DND-41 (cell line): ENCODE data around the gene LLGL1.

Experiments used
- CTCF ChIP-seq: IDR thresholded peaks from 2 replicates; pipeline ENCODE4 v1.5.1; 2012; ENCODE audit warnings: borderline replicate concordance, low read length, moderate library complexity, mild to moderate bottlenecking; ENCODE audit not compliant: poor library complexity, severe bottlenecking; ENCODE audit errors: extremely low read depth
- EZH2 ChIP-seq: IDR thresholded peaks from 3 replicates; pipeline ENCODE4 v1.6.1; 2012; ENCODE audit warnings: borderline replicate concordance, low read depth, mild to moderate bottlenecking, moderate library complexity, low read length, inconsistent platforms; ENCODE audit not compliant: severe bottlenecking

- TF ChIP-seq CTCF (no peak), EZH2 (no peak)
Measured at GRCh38 chr17:18251204-18251603, 25.8 kb downstream of the LLGL1 start.
